ENCODE data around the gene ITM2C. TPM values are rescaled to one million over a fixed set of nuclear protein-coding genes. Genes with fewer than 3 reads are reported as not detected.

Gene ITM2C
- total and polyA plus RNA-seq, 4 donors: 18.0 to 99.7 (median 23.1) TPM

DNA sequence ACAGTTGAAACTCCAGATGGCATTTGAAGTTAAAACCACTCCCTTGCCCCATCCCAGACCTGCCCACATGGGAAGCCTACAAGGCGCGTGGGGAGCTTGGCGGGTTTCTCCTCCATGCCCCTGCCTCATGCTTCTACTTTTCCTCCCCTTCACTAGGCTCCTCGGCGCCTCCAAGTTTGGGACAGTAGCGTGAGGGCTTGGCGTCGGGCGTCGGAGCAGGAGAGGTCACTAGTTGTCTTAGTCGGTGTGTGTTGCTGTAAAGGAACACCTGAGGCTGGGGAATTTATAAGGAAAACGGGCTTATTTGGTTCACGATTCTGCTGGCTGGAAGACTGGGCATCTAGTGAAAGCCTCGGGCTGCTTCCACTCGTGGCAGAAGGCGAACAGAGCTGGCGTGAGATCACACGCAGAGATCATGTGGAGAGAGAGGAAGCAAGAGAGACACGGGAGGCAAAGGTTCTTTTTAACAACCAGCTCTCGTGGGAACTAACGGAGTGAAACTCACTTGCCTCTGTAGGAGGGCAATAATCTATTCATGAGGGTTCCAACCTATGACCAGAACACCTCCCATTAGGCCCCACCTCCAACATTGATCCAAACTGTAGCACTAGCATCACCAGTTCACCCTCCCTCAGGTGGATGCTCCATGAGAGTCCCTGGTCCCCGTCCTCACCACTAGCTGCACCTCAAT lies 25.3 kb downstream of the ITM2C start:
- Histone ChIP-seq H3K27ac (ENCODE audit: low read depth in 1 of 2, low read length in 1 of 2) (no peak overlapping the region), H3K4me3 (no peak overlapping the region), H3K36me3 (ENCODE audit: control insufficient read depth in 4 of 4, insufficient read depth in 4 of 4, low read length in 4 of 4) (no peaks in the 10 kb centered on the region), H3K9ac (ENCODE audit: insufficient read depth in 1 of 2, low read length in 2 of 2) (no peak overlapping the region), H3K27me3 (ENCODE audit: control insufficient read depth in 3 of 3, insufficient read depth in 3 of 3, low read length in 2 of 3) (no peaks in the 10 kb centered on the region), H3K9me3 (ENCODE audit: control insufficient read depth in 4 of 4, insufficient read depth in 3 of 4, low read length in 3 of 4) (peaks cover 0 to 4% (median 0%) of the 10 kb centered on the region in 4 donors), H3K4me1 (ENCODE audit: control insufficient read depth in 5 of 5, insufficient read depth in 5 of 5, low read length in 5 of 5) (peaks cover 0 to 7% (median 0%) of the 10 kb centered on the region in 5 donors)
- WGBS, 2 donors: 90 to 93% methylated on average over 22 of the region's 22 CpGs
- DNase-seq (no peak), ATAC-seq (ENCODE audit: insufficient read depth, low FRiP score) (no peak)
- TF ChIP-seq, protein P1, sequence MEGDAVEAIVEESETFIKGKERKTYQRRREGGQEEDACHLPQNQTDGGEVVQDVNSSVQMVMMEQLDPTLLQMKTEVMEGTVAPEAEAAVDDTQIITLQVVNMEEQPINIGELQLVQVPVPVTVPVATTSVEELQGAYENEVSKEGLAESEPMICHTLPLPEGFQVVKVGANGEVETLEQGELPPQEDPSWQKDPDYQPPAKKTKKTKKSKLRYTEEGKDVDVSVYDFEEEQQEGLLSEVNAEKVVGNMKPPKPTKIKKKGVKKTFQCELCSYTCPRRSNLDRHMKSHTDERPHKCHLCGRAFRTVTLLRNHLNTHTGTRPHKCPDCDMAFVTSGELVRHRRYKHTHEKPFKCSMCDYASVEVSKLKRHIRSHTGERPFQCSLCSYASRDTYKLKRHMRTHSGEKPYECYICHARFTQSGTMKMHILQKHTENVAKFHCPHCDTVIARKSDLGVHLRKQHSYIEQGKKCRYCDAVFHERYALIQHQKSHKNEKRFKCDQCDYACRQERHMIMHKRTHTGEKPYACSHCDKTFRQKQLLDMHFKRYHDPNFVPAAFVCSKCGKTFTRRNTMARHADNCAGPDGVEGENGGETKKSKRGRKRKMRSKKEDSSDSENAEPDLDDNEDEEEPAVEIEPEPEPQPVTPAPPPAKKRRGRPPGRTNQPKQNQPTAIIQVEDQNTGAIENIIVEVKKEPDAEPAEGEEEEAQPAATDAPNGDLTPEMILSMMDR (IDR thresholded peaks at IDR 0.05; ENCODE audit: control extremely low read depth, extremely low read depth): no peak

DNA sequence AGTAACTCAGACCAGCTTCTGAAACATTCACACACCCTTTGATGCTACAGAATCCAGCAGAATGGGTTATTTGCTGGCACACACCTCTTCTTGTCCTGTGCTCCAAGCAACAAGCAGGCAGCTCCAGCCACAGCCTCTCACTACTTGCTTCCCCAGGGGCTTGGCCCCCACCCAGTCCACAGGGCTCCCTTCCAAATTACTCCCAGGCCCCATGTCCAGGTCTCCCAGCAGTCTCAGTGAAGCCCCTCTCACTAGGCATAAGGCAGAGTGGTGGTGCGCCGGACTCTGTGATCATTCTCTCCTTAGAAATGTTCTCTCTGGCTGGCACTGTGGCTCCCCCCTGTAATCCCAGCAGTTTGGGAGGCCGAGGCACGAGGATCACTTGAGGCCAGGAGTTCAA lies 25.9 kb downstream of the ITM2C start:
- H3K27ac ChIP-seq (ENCODE audit: low read depth in 1 of 2, low read length in 1 of 2): no peak overlapping the region
- WGBS, 2 donors: 89 to 96% methylated on average over 4 of the region's 4 CpGs
- TF ChIP-seq, protein P1 (IDR thresholded peaks at IDR 0.05; ENCODE audit: control extremely low read depth, extremely low read depth): no peak
- no peak overlapping the region for H3K9ac ChIP-seq (ENCODE audit: insufficient read depth in 1 of 2, low read length in 2 of 2)
- no peaks in the 10 kb centered on the region for H3K27me3 ChIP-seq (ENCODE audit: control insufficient read depth in 3 of 3, insufficient read depth in 3 of 3, low read length in 2 of 3)
- no peaks in the 10 kb centered on the region for H3K36me3 ChIP-seq (ENCODE audit: control insufficient read depth in 4 of 4, insufficient read depth in 4 of 4, low read length in 4 of 4)
- ATAC-seq (ENCODE audit: insufficient read depth, low FRiP score) (no peak), DNase-seq (no peak)
- H3K9me3 ChIP-seq (ENCODE audit: control insufficient read depth in 4 of 4, insufficient read depth in 3 of 4, low read length in 3 of 4): peaks cover 0 to 4% (median 0%) of the 10 kb centered on the region in 4 donors
- peaks cover 0 to 5% (median 0%) of the 10 kb centered on the region in 5 donors for H3K4me1 ChIP-seq (ENCODE audit: control insufficient read depth in 5 of 5, insufficient read depth in 5 of 5, low read length in 5 of 5)
- no peak overlapping the region for H3K4me3 ChIP-seq

DNA sequence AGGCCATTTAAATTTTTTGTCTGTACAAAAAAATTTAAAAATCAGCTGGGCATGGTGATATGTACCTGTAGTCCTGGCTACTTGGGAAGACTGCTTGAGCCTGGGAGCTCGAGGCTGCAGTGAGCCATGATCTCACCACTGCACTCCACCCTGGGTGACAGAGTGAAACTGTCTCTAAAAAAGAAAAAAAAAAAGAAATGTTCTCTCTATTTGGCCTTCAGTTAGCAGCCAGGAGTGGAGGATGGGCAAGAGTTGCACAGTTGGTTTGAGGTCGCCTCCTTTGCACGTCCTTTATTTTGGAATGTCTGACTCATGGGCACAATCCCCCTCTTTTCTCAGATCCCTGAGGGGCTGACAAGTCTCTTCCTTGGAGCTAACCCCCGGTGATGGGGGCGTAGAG lies 26.3 kb downstream of the ITM2C start:
- Histone ChIP-seq H3K9me3 (ENCODE audit: control insufficient read depth in 4 of 4, insufficient read depth in 3 of 4, low read length in 3 of 4) (peaks cover 0 to 4% (median 0%) of the 10 kb centered on the region in 4 donors), H3K27ac (ENCODE audit: low read depth in 1 of 2, low read length in 1 of 2) (no peak overlapping the region), H3K27me3 (ENCODE audit: control insufficient read depth in 3 of 3, insufficient read depth in 3 of 3, low read length in 2 of 3) (no peaks in the 10 kb centered on the region), H3K4me1 (ENCODE audit: control insufficient read depth in 5 of 5, insufficient read depth in 5 of 5, low read length in 5 of 5) (peaks cover 0 to 2% (median 0%) of the 10 kb centered on the region in 5 donors), H3K9ac (ENCODE audit: insufficient read depth in 1 of 2, low read length in 2 of 2) (no peak overlapping the region), H3K36me3 (ENCODE audit: control insufficient read depth in 4 of 4, insufficient read depth in 4 of 4, low read length in 4 of 4) (no peaks in the 10 kb centered on the region), H3K4me3 (no peak overlapping the region)
- TF ChIP-seq, protein P1 (IDR thresholded peaks at IDR 0.05; ENCODE audit: control extremely low read depth, extremely low read depth): no peak
- WGBS, 2 donors: 54 to 65% methylated on average over 5 of the region's 5 CpGs
- ATAC-seq (ENCODE audit: insufficient read depth, low FRiP score) (no peak), DNase-seq (peak in 1 of 3 donors; percentile 20)

Measured in lung (tissue), 12 donors.